Thymus (tissue), 11 donors: ENCODE data around the gene CDHR2. TPM values are rescaled to one million over a fixed set of nuclear protein-coding genes. Genes with fewer than 3 reads are reported as not detected.
A peak's percentile ranks its signal among the peaks of the same experiment; 100 is the strongest.

Experiments used
- DNase-seq, 9 donors: peaks; one replicate each; pipeline ENCODE4 v3.0.0-alpha.2; 2013; ENCODE audit warnings: low spot score in 9 of 9, low read depth in 6 of 9, missing footprints in 1 of 9
- H3K27ac ChIP-seq, 2 donors: one replicate each; pipeline ENCODE4 v1.5.1; 2013; ENCODE audit warnings: control low read depth in 1 of 2, low read depth in 1 of 2, low read length in 1 of 2, mild to moderate bottlenecking in 1 of 2, moderate library complexity in 1 of 2
- H3K27me3 ChIP-seq, 2 donors: one replicate each; pipeline ENCODE4 v1.5.1; 2013; ENCODE audit warnings: low read length in 1 of 2; ENCODE audit not compliant: control insufficient read depth in 2 of 2, insufficient read depth in 1 of 2
- H3K36me3 ChIP-seq, 2 donors: one replicate each; pipeline ENCODE4 v1.5.1; 2013; ENCODE audit warnings: low read length in 1 of 2, mild to moderate bottlenecking in 1 of 2, moderate library complexity in 1 of 2; ENCODE audit not compliant: control insufficient read depth in 2 of 2, insufficient read depth in 2 of 2
- H3K4me1 ChIP-seq, 2 donors: one replicate each; pipeline ENCODE4 v1.5.1; 2013; ENCODE audit warnings: low read length in 2 of 2; ENCODE audit not compliant: control insufficient read depth in 2 of 2, insufficient read depth in 2 of 2
- H3K4me3 ChIP-seq, 2 donors: one replicate each; pipeline ENCODE4 v1.5.1; 2013; ENCODE audit warnings: low read length in 2 of 2, control low read depth in 1 of 2, mild to moderate bottlenecking in 1 of 2
- H3K9me3 ChIP-seq, 2 donors: one replicate each; pipeline ENCODE4 v1.5.1; 2013; ENCODE audit warnings: low read length in 1 of 2, mild to moderate bottlenecking in 1 of 2; ENCODE audit not compliant: control insufficient read depth in 2 of 2, insufficient read depth in 1 of 2
- WGBS: extraction: QIAGEN DNeasy Blood & Tissue Kit; methylation state at CpG from one replicate; pipeline ENCODE4 v1.1.7; 2013; 5-methylcytosine and 5-hydroxymethylcytosine counted together
- polyA plus RNA-seq: library from polyadenylated mRNA; stranded (reverse); fragments of 200-250 nt; gene quantifications from one replicate; pipeline ENCODE4 v1.2.3, GENCODE V29; 2013
- total RNA-seq: library from RNA; stranded (reverse); fragments of 120-200 nt; gene quantifications from one replicate; pipeline ENCODE4 v1.2.4, GENCODE V29; 2013
- donor health status: healthy.

Gene CDHR2
- total and polyA plus RNA-seq, 2 donors: 0.07 to 0.33 TPM

- H3K27ac ChIP-seq: no peak overlapping the region
- peaks cover 4 to 11% of the 10 kb centered on the region in 2 donors for H3K9me3 ChIP-seq
- H3K27me3 ChIP-seq: peaks cover 43 to 86% of the 10 kb centered on the region in 2 donors
- H3K4me1 ChIP-seq: peaks cover 0 to 9% of the 10 kb centered on the region in 2 donors
- no peak for DNase-seq
- 8% methylated on average over 32 of the region's 32 CpGs for WGBS
- H3K36me3 ChIP-seq: no peaks in the 10 kb centered on the region
- peak overlapping the region in 1 of 2 donors; percentile 10 for H3K4me3 ChIP-seq
Measured at GRCh38 chr5:176620333-176620981, 71.3 kb downstream of the CDHR2 start.

- Histone ChIP-seq H3K4me1 (peaks cover 0 to 9% of the 10 kb centered on the region in 2 donors), H3K9me3 (peaks cover 4 to 11% of the 10 kb centered on the region in 2 donors), H3K36me3 (no peaks in the 10 kb centered on the region), H3K27ac (no peak overlapping the region), H3K4me3 (no peak overlapping the region), H3K27me3 (peaks cover 47 to 87% of the 10 kb centered on the region in 2 donors)
- DNase-seq: no peak
- 63% methylated on average over 13 of the region's 13 CpGs for WGBS
Measured at GRCh38 chr5:176621661-176622079, 72.5 kb downstream of the CDHR2 start.

DNA sequence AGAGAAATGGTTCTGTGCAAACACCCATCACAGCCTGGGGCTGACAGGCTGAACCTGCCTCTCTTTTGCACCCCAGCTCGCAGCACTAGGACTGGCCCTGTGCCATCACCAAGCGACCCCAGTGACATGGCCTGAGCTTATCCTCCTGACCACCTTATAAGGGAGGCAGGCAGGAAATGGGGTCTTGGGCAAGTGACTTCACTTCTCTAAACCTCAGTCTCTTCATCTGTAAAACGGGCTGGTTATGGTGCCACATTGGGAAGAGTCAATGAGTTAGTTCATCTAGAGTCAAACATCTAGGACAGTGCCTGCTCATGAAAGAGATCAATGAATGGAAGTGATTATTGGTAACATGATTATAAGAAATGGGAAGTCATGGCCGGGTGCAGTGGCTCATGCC is 75.0 kb downstream of the CDHR2 start:
- H3K4me1 ChIP-seq: peaks cover 0 to 6% of the 10 kb centered on the region in 2 donors
- DNase-seq: no peak
- H3K9me3 ChIP-seq: peaks cover 4 to 7% of the 10 kb centered on the region in 2 donors
- no peak overlapping the region for H3K4me3 ChIP-seq
- no peak overlapping the region for H3K27ac ChIP-seq
- H3K27me3 ChIP-seq: peaks cover 40 to 87% of the 10 kb centered on the region in 2 donors
- no peaks in the 10 kb centered on the region for H3K36me3 ChIP-seq
- 85% methylated on average over 4 of the region's 4 CpGs for WGBS

DNA sequence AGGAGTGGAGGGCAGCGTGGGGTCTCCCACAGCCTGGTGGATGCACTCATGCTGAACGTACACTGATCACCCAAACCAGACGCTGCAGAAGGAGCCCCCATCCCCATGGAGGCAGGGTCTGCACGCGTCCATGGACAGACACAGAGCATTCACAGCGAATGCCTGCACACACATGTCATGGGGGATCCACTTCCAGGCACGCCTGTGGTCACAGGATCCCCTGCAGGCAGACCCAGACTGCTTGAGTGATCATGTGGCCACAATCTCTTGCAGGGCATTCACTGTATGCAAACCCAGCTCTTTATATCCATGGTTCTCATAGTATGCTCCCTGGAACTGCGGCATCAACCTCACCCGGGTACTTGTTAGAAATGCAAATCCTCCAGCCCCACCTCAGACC is 75.8 kb downstream of the CDHR2 start:
- Histone ChIP-seq H3K4me3 (no peak overlapping the region), H3K27ac (no peak overlapping the region), H3K9me3 (peaks cover 0 to 6% of the 10 kb centered on the region in 2 donors), H3K27me3 (peaks cover 40 to 87% of the 10 kb centered on the region in 2 donors), H3K4me1 (peaks cover 0 to 2% of the 10 kb centered on the region in 2 donors), H3K36me3 (no peaks in the 10 kb centered on the region)
- WGBS: 68% methylated on average over 9 of the region's 9 CpGs
- no peak for DNase-seq

DNA sequence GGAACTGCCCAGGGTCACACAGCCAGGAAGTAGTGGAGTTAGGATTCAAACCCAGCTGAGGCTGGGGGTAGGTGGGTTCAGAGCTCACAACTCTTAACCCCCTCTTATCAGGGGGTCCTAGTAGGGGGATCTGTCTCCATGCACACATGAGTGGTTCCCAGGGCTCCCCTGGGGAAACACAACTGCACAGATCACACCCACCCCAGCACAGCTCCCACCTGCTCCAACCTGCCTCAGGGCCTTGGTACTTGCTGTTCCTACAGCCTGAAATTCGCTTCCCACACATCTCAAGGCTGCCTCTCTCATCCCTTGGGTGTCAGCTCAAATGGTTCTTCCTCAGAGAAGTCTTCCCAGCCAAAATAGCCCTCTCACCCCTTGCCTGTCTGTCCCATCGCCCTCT is 76.4 kb downstream of the CDHR2 start:
- Histone ChIP-seq H3K9me3 (peaks cover 0 to 6% of the 10 kb centered on the region in 2 donors), H3K4me1 (peaks cover 0 to 1% of the 10 kb centered on the region in 2 donors), H3K36me3 (no peaks in the 10 kb centered on the region), H3K27me3 (peaks cover 40 to 87% of the 10 kb centered on the region in 2 donors), H3K27ac (no peak overlapping the region), H3K4me3 (no peak overlapping the region)
- WGBS: 91% methylated on average over 2 of the region's 2 CpGs
- no peak for DNase-seq

- H3K4me1 ChIP-seq: peaks cover 0 to 4% of the 10 kb centered on the region in 2 donors
- 55% methylated on average over 25 of the region's 25 CpGs for WGBS
- DNase-seq: no peak
- H3K4me3 ChIP-seq: no peak overlapping the region
- peaks cover 40 to 87% of the 10 kb centered on the region in 2 donors for H3K27me3 ChIP-seq
- H3K27ac ChIP-seq: no peak overlapping the region
- H3K36me3 ChIP-seq: no peaks in the 10 kb centered on the region
- H3K9me3 ChIP-seq: peaks cover 0 to 6% of the 10 kb centered on the region in 2 donors
Measured at GRCh38 chr5:176625966-176626875, 77.1 kb downstream of the CDHR2 start.

- peaks cover 0 to 6% of the 10 kb centered on the region in 2 donors for H3K9me3 ChIP-seq
- DNase-seq: no peak
- H3K36me3 ChIP-seq: no peaks in the 10 kb centered on the region
- H3K27ac ChIP-seq: no peak overlapping the region
- peaks cover 0 to 4% of the 10 kb centered on the region in 2 donors for H3K4me1 ChIP-seq
- H3K4me3 ChIP-seq: no peak overlapping the region
- H3K27me3 ChIP-seq: peaks cover 41 to 87% of the 10 kb centered on the region in 2 donors
- 57% methylated on average over 7 of the region's 7 CpGs for WGBS
Measured at GRCh38 chr5:176626876-176627236, 77.7 kb downstream of the CDHR2 start.

- no peak overlapping the region for H3K4me3 ChIP-seq
- H3K36me3 ChIP-seq: no peaks in the 10 kb centered on the region
- H3K4me1 ChIP-seq: peaks cover 0 to 4% of the 10 kb centered on the region in 2 donors
- H3K27ac ChIP-seq: no peak overlapping the region
- 93% methylated on average over 5 of the region's 5 CpGs for WGBS
- no peak for DNase-seq
- H3K9me3 ChIP-seq: peaks cover 0 to 6% of the 10 kb centered on the region in 2 donors
- H3K27me3 ChIP-seq: peaks cover 46 to 90% of the 10 kb centered on the region in 2 donors
Measured at GRCh38 chr5:176627582-176627981, 78.4 kb downstream of the CDHR2 start.
